Measurements from ENCODE around the gene ZNF587.
"Not testable (repeated sequence)": the region's sequence is repeated elsewhere in the genome, so short reads cannot be mapped to it uniquely, and the experiment has no call there.

Gene ZNF587

DNA sequence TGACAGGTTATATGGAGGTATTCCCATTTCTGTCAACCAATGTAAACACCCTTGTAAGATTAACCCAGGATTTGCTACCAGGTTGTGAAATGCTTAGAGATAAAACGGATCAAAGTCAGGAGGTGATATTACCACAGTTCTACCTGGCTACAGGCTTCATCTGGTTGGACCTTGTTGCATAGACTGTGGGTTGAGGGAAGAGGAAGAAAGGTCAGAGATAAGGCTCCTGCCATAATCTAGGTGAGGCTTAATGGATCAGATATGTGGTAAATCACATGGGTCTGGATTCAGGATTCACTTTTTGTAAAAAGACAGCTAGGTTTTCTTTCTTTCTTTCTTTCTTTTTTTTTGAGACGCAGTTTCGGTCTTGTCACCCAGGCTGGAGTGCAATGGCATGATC is 28.2 kb upstream of the ZNF587 start:
- FAIRE-seq; DNase-seq (ENCODE audit: insufficient read length, low spot score): not testable (repeated sequence)

DNA sequence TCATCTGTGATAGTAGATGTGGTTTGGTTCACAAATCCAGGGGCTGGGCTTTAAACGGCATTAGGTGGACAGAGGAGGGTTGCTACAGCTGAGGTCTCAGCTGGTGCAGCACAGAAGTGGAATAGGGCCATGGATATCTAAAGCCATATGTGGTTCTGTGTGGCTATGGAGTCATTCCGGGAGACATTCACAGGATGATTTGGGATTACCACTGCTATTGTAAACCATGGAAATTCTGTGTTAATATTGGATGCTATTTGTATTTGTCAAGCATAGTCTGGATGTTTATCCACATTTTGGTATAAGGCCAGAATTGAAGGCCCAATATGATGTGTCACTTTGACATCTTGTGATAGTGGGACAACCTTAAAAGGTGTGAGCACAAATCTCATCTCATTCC is 26.5 kb upstream of the ZNF587 start:
- not testable (repeated sequence) for FAIRE-seq; DNase-seq (ENCODE audit: insufficient read length, low spot score)

DNA sequence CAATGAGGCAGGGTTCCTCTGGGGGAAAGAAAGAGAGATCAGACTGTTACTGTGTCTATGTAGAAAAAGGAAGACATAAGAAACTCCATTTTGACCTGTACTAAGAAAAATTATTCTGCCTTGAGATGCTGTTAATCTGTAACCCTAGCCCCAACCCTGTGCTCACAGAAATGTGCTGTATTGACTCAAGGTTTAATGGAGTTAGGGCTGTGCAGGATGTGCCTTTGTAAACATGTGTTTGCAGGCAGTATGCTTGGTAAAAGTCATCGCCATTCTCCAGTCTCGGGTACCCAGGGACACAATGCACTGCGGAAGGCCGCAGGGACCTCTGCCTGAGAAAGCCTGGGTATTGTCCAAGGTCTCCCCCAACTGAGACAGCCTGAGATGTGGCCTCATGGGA is 26.1 kb upstream of the ZNF587 start:
- not testable (repeated sequence) for DNase-seq (ENCODE audit: insufficient read length, low spot score); FAIRE-seq

DNA sequence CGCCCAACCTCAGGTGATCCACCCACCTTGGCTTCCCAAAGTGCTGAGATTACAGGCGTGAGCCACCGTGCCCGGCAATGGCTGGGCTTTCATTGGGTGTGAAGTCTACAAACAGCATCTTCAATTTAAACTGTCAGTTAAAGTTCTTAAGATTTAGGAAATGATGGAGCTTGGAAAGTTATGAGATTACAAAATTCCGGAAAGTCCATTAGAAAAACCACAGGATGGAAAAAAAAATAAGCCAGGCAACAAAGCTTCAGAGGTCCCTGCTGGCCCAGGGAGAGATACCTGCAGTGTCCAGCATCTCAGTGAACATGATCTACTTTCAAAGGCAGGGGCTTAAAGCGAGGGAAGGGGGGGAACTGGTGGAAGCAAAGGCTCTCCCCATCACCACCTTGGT is 24.1 kb upstream of the ZNF587 start:
- DNase-seq (ENCODE audit: insufficient read length, low spot score) (no peak), FAIRE-seq (no peak)

DNA sequence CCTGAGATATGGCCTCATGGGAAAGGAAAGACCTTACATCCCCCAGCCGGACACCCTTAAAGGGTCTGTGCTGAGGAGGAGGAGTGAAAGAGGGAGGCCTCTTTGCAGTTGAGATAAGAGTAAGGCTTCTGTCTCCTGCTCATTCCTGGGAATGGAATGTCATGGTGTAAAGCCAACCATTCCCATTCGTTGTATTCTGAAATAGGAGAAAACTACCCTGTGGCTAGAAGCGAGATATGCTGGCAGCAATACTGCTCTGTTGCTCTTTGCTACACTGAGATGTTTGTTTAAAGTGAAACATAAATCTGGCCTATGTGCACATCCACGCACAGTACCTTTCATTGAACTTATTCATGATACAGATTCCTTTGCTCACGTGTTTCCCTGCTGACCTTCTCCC is 20.3 kb upstream of the ZNF587 start:
- DNase-seq (ENCODE audit: insufficient read length, low spot score), result no peak
- no peak for FAIRE-seq

DNA sequence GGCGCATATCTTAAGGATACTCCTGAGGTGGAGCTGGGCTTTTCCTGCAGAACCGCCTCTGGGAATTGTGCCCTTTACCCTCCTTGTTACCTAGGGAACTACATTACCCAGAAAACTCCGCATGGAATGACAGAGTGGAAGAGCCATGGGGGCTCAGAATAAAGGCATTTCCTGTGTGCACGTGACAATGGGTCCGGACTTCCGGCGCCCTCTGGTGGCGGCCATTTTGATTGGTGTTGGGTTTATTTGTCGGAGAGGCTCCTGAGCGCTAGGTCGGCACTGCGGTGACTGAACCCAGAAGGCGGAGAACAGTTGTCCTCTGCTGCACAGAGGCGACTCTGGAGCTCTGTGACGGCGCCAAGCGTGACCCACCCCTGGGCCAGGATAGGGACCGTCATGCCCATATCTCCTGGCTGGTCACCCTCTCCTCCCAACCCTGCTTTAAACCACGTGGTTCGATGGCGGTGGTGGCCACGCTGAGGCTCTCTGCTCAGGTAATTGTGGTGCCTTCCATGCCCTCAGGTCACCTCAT is 19.5 kb upstream of the ZNF587 start, which contains the start of gene ZNF587B:
Gene ZNF587B (plus strand): TSS at position 229 of the 532 bp plus-strand sequence. CDS start 230 bp downstream, at position 459.
- FAIRE-seq, result no peak

DNA sequence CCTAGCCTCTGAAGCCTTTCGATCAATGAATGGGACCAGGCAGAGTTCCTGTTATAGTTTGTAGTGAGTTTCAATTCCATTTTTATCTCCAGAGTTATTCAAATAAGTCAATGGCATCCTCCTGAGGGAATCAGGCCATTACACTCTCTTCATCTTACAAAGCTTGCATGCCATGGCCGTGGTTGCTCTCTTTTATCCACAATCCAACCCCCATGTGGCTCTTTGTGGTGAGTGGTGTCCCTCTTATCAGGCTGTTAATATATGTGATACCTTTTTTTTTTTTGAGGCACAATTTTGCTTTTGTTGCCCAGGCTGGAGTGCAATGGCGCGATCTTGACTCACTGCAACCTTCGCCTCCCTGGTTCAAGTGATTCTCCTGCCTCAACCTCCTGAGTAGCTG is 12.7 kb upstream of the ZNF587 start:
- not testable (repeated sequence) for DNase-seq (ENCODE audit: insufficient read length, low spot score); FAIRE-seq

More for the DNA sequence above, 19.5 kb upstream of the ZNF587 start, which contains the start of gene ZNF587B:
- peak; percentile 41 for DNase-seq (ENCODE audit: insufficient read length, low spot score)

DNA sequence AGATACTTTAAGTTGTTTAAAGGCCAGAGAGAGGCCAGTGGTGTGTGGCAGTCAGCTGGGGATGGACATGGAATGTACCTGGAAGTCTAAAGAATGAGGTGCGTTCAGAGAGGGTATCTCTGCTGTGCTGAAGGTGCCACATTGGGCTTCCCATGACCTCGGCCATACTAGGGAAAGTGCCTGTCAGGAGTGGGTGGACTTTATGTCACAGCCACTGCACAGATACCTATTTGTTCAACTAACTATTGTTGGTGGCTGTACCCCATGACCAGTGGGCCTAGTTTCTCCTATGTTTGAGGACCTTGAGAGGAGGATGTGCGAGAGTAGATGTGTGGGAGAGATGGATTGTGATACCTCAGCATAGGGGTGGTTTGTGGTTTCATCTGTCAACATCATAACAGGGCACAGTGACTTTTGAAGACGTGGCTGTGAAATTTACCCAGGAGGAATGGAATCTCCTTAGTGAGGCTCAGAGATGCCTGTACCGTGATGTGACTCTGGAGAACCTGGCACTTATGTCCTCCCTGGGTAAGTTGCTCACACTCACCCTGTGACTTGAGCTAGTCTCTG is 11.0 kb upstream of the ZNF587 start:
- FAIRE-seq; DNase-seq (ENCODE audit: insufficient read length, low spot score): not testable (repeated sequence)

DNA sequence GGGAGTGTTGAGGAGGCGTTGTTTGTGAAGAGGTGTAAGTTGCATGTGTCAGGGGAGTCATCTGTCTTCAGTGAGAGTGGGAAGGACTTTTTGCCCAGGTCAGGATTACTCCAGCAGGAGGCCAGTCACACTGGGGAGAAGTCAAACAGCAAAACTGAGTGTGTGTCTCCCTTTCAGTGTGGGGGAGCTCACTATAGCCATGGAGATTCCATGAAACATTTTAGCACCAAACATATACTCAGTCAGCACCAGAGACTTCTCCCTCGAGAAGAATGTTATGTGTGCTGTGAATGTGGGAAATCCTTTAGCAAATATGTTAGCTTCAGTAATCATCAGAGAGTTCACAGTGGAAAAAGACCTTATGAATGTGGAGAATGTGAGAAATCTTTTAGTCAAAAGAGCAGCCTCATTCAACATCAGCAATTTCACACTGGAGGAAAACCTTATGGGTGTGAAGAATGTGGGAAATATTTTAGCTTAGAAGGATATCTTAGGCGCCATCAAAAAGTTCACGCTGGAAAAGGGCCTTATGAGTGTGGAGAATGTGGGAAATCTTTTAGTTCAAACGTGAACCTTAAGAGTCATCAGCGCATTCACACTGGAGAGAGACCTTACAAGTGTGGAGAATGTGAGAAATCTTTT is 8.4 kb upstream of the ZNF587 start:
- FAIRE-seq, result no peak
- DNase-seq (ENCODE audit: insufficient read length, low spot score), result no peak

DNA sequence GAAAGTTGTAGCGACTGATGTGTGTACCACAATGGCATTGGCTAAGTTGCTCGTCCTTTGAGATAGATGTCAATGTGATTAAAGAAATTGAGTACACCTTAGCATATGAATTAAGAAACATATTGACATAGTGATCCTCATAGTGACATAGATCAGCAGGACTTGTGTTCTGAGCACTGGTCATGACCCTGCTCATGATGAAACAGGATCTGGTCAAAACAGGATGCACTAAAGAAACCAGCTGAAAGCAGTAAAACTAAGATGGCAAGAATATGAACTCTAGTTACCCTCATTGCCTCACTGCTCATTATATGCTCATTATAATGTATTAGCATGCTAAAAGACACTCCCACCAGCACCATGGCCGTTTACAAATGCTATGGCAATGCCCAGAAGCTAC is 2.5 kb upstream of the ZNF587 start:
- DNase-seq (ENCODE audit: insufficient read length, low spot score); FAIRE-seq: not testable (repeated sequence)

DNA sequence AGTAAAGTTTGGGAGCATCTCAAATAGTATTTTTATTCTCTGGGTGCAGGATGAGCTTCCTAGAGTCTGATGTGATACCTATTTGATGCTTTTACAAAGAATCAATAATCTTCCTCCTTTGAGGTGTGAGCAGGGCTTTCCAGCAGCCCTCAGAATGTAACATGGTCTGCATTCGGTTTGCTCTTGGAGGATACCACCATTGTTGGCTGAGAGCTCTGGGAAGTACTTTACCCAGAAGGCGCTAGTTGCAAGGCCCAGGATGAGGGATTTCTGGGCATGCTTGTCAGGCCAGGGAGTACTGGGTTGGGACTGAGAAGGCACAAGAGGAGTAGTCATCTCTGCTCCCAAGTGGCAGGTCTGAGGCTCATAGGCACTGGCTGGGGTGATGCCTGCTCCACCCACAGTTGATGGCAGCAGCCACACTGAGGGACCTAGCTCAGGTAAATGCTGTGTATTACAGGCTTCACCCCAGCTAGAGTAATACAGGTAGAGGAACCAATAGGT is 445 bp upstream of the ZNF587 start:
- DNase-seq (ENCODE audit: insufficient read length, low spot score); FAIRE-seq: not testable (repeated sequence)

DNA sequence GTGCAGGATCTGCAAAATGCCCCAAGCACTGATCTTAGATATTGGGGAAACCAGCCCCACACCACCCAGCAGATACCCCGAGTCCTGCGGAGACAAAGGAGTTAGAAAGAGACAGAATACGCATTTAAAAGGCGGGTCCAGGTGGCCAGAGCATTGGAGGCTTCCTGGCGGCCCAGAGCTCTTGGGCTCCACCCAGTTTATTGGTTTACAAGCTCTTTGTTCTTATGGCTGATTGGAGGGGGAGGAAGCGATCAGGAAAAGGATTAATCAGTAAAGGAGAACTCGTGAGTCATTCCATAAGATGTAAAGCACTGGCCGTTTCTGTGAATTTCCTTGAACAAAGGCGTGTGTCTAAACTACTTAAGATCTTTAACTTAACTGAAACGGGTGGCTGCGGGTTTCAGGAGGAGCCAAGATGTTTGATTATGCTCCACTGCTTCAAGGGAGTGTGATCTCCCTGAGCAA is 926 bp downstream of the ZNF587 start:
- FAIRE-seq, result no peak
- no peak for DNase-seq (ENCODE audit: insufficient read length, low spot score)

DNA sequence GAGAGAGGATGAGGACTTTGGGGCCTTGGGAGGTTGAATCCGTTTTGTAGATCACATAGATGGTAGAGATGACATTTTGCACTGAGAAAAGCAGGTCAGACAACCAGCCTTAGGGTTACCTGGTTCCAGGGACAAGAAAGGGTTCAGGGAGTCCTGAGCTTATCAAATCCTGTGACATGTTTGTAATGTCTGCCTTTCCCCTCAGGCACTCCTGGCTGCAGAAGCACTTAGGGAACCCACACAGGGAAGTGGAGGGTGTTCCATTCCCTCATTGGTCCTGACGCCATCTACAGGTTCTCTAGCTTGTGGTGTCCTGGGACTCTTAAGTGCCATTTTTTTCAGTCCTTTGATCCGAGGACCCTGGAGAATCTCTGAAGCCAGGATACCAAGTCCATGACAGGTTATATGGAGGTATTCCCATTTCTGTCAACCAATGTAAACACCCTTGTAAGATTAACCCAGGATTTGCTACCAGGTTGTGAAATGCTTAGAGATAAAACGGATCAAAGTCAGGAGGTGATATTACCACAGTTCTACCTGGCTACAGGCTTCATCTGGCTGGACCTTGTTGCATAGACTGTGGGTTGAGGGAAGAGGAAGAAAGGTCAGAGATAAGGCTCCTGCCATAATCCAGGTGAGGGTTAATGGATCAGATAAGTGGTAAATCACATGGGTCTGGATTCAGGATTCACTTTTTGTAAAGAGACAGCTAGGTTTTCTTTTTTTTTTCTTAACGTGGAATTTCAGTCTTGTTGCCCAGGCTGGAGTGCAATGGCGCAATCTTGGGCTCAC is 2.3 kb downstream of the ZNF587 start:
- not testable (repeated sequence) for FAIRE-seq; DNase-seq (ENCODE audit: insufficient read length, low spot score)

DNA sequence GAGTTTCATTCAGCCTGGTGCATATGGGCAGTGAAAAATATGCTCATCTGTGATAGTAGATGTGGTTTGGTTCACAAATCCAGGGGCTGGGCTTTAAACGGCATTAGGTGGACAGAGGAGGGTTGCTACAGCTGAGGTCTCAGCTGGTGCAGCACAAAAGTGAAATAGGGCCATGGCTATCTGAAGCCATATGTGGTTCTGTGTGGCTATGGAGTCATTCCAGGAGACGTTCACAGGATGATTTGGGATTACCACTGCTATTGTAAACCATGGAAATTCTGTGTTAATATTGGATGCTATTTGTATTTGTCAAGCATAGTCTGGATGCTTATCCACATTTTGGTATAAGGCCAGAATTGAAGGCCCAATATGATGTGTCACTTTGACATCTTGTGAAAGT is 4.5 kb downstream of the ZNF587 start:
- not testable (repeated sequence) for FAIRE-seq; DNase-seq (ENCODE audit: insufficient read length, low spot score)

DNA sequence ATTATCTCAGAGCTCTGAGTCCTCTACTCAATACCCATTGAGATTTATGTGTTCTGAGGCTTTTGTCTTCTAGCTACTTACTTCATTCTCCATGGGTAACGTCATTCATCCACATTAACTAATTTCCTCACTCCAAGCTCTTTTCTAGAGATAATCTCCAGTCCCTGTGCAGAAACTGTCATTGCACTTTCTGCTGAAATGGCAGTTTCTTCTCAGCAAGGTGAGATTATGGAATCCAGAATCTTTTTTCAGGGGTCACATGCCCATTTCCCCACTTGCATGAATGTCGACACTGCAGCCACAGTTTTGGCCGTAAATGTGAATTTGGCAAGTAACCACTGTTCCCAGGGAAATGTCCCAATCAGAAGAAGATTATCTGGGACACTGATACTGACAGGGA is 12.7 kb downstream of the ZNF587 start:
- not testable (repeated sequence) for FAIRE-seq; DNase-seq (ENCODE audit: insufficient read length, low spot score)

DNA sequence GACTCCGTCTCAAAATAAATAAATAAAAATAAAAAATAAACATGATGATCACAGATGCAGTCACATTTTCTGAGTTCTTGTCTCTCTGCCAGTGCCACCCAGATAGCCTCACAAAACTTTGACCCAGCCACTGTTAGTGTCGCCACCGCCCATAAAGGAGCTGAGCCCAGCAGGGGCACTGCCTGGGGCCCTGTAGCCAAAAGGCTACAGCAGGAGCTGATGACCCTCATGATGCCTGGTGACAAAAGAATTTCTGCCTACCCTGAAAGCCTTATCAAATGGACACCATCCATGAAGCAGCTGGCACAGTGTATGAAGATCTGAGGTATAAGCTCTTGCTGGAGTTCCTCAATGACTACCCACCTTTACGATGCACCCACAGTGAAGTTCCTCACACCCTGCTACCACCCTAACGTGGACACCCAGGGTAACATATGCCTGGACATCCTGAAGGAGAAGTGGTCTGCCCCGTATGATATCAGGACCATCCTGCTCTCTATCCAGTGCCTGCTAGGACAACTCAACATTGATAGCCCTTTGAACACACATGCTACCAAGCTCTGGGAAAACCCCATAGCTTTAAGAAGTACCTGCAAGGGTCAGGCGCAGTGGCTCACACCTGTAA is 18.3 kb downstream of the ZNF587 start:
- DNase-seq (ENCODE audit: insufficient read length, low spot score) (no peak), FAIRE-seq (no peak)

DNA sequence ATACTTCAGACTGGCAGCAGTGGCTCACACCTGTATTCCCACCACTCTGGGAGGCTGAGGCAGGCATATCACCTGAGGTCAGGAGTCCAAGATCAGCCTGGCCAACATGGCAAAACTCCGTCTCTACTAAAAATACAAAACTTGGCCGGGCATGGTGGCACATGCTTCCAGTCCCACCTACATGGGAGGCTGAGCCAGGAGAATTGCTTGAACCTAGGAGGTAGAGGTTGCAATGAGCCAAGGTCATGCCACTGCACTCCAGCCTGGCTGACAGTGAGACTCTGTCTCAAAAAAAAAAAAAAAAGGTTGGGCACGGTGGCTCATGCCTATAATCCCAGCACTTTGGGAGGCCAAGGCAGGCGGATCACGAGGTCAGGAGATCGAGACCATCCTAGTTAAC is 20.0 kb downstream of the ZNF587 start:
- not testable (repeated sequence) for DNase-seq (ENCODE audit: insufficient read length, low spot score); FAIRE-seq

DNA sequence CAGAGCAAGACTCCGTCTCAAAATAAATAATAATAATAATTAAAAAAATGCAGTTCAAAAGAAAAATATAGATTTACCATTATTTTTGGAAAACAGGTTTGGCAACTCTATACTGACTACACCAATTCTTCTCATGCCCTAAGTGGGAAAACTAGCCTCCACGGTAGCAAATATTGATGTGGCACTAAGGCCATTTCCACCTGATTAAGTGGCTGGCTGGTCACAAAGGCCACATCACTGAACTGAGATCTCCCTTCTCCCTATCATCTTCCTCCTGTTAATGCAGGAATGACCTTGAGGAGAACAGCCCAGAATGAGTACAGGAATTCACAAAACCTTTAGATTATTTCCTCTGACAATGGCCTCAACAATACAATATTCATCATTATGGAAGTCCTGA is 20.6 kb downstream of the ZNF587 start:
- no peak for FAIRE-seq
- no peak for DNase-seq (ENCODE audit: insufficient read length, low spot score)

DNA sequence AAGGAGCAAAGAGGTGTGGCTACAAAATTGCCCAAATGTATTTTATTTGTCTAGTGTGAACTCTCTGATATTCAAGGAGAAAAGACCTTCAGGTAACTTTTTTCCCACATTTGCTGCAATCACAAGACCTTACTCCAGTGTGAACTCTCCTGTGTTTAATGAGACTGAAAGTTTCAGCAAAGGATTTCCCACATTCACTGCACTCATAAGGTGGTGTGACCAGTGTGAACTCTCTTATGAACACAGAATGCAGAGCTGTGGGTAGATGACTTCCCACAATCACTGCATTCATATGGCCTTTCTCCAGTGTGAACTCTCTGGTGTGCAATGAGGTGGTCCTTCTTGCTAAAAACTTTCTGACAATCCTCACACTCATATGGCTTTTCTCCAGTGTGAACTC is 22.8 kb downstream of the ZNF587 start:
- DNase-seq (ENCODE audit: insufficient read length, low spot score), result no peak
- no peak for FAIRE-seq
